GM10266 (cell line): ENCODE results near the gene DHX8.
A peak's percentile ranks its signal among the peaks of the same experiment; 100 is the strongest.

Experiments used
- DNase-seq: peaks from one replicate; pipeline ENCODE4 v3.0.0; 2012; ENCODE audit errors: extremely low spot score
- TF ChIP-seq, protein P1 (sequence below): IDR thresholded peaks from 2 replicates; pipeline ENCODE4 v1.5.1; 2012; ENCODE audit warnings: mild to moderate bottlenecking, low read depth; ENCODE audit not compliant: control insufficient read depth, insufficient read depth; ENCODE audit errors: missing control alignments

Gene DHX8

DNA sequence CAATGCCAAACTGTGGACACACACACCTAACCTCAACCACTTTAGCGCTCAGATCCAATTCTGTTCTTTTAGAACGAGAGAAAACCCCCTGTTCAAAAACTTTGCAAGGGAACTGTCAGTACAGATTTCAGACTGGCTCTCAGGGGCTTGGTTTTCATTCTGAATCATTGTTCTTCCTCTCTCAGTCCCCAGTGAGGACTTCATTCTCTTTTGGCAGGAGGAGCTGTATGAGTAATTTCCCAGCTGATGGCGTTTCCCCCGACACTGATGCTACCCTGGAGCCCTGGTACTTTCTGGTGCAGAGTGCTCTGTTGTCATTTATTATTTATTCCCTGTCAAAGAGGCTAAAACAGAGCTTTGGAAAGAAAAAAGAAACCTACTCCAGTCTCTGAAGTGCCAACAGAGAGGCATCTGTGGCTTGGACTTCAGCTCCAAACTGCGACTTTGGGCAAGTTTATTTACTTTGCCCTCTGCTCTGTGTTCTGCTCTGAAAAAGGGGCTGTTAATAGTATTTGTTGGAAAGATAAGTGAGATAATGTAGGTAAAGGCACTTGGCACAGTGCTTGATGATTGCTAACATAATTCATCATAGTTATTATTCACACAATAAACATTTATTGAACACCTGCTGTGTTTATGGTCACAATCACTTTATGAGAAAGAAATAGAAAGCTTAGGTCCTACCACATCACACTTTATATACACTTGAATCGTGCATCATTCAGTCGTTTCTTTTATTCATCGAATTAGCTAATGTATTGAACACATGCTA lies 34.0 kb downstream of the DHX8 start:
- DNase-seq: peak; percentile 73

DNA sequence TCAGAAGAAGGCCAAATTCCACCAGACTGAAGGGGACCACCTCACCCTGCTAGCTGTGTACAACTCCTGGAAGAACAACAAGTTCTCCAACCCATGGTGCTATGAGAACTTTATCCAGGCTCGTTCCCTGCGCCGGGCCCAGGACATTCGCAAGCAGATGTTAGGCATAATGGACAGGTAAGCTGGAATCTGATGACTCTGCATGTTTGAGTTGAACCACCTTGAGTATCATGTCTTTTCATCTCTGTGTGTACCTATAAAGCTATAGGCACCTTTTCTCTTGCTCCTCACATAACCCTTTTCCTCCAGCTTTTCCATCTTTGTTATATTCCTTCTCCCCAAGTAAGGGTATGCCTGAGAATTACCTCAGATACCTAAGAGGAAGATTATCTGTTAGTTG lies 37.6 kb downstream of the DHX8 start:
- TF ChIP-seq, protein P1, sequence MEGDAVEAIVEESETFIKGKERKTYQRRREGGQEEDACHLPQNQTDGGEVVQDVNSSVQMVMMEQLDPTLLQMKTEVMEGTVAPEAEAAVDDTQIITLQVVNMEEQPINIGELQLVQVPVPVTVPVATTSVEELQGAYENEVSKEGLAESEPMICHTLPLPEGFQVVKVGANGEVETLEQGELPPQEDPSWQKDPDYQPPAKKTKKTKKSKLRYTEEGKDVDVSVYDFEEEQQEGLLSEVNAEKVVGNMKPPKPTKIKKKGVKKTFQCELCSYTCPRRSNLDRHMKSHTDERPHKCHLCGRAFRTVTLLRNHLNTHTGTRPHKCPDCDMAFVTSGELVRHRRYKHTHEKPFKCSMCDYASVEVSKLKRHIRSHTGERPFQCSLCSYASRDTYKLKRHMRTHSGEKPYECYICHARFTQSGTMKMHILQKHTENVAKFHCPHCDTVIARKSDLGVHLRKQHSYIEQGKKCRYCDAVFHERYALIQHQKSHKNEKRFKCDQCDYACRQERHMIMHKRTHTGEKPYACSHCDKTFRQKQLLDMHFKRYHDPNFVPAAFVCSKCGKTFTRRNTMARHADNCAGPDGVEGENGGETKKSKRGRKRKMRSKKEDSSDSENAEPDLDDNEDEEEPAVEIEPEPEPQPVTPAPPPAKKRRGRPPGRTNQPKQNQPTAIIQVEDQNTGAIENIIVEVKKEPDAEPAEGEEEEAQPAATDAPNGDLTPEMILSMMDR: no peak

More for the DNA sequence above, 34.0 kb downstream of the DHX8 start:
- TF ChIP-seq, protein P1: no peak

DNA sequence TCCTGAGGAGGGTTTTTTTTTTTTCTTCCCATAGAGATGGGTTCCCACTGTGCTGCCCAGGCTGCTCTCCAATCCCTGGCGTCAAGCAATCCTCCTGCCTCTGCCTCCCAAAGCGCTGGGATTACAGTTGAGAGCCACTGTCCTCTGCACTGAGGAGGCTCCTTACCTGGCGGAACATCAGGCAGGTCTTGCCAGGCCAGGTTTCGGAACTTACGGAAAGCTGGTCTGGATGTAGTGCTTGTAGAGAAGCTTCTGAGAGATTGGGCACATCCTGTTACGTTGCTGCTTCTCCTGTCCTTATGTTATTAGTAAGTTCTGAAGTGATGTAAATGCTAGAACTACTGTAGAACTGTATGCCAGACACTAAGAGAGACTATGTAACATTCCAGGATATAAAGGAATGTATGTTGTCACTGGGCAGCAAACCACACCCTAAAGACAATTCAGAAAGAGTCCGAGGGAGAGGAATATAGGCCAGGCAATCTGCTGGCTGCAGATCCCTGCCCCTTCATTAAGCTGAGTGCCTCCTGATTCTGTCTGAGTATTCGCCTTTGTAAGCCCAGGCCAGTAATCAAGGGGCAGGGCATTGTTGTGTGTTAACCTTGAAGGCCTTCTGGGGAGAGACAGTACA lies 41.3 kb downstream of the DHX8 start:
- DNase-seq: no peak
- TF ChIP-seq, protein P1: no peak

More for the DNA sequence above, 37.6 kb downstream of the DHX8 start:
- no peak for DNase-seq

DNA sequence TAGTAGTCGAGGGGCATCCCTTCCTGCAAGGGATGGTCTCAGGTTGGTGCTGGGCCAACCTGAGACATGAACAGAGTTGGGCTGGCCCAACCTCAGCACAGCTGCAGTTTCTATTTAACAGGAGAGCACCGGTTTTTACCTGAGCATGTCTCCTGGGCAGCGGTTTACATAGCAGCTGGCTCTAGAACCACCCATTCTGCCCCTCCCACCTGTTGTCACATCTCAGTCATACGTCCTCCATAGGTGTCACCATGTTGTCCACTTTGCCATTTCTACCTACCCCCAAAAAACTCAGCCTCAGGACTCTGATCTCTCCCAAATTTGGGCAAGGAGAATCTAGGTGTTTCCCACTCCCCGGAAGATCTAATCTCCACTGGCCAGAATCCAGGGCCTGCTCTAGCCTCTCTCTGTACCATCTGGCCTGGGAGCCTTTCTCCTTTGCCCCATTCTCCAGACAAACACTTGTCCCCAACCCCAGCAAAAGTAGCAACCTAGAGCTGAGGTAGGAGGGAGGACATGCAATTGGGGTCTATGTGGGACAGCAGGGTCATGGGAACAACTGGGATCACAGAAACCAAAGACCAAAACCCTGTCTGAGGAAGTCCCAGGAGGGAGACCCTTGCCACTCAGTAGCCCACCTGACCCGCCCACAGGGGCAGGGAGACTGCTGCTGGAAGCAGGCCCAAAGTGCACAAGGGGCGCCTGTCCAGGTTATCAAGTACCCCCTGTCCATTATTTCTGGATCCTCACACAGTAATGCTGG lies 43.3 kb downstream of the DHX8 start:
- no peak for DNase-seq
- TF ChIP-seq, protein P1: no peak

DNA sequence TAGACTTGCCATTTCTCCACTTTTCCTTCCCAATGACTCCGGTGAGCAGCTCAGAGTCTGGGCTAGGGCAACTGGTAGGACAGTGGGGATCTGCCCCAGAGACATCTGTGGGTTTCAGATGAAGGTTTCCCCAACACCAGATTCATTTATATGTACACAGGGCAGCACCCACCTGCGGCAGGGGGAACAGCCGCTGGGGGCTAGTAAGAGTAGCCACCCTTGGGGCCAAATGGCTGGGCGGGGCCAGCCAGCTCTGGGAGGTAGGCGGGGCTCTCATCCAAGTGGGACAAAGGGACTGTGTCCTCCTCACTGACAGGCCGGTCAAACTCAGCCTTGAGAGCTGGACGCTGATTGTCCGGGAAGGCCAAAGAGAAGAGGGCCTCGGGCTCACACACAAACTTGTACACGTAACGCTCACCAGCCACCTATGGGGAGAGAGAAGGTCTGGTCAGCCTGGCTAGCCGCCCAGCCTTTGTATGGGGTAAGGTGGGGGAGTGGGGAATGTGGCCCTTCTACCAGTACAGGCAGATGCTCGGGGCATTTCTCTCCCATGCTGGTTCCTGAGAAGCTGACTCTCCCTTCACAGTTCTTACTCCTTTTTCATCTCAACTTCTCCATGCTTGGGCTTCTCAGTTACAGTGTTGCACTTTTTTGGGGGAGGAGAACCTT lies 44.7 kb downstream of the DHX8 start:
- no peak for DNase-seq
- TF ChIP-seq, protein P1: no peak

DNA sequence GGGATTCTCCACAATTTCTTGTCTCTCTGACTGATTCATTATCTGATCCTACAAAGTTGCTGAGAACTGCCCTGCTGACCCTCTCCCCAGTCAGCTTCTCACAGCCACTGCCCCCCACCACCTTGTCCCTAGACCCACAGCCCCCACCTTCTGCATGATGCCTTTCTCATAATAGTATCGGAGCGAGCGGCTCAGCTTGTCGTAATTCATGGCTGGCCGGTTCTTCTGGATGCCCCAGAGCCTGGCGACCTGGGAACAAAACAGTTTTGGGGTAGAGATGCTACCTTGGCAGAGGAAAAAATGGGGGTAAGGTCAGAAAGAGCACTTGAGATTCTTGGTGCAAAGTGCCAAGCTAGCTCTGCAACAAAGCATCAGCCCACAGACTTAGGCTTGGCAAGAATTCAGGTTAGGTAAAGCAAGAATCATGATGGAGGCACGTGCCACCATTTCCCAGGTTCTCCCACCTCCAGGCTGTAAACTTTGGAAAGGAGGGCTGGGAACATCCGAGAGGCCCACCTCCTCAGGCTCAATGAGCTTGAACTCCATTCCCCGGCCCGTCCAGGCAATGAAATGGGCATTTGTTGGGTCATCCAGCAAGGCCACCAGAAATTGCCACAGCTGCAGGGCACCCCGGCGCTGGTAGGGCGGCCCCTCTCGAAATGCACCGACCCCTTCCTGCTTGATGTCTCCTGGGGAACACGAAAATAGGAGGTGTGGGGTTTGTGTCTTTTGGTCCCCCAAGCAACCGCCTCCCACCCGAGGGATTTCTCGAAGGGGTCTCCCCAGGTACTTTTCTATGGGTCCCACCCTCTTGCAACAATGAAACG lies 45.4 kb downstream of the DHX8 start:
- no peak for DNase-seq
- TF ChIP-seq, protein P1: no peak
